ENCODE data around the gene ADORA2B.
A peak's percentile ranks its signal among the peaks of the same experiment; 100 is the strongest.
"Not testable (repeated sequence)": the region's sequence is repeated elsewhere in the genome, so short reads cannot be mapped to it uniquely, and the experiment has no call there.

The ADORA2B gene
- 0 to 2.8 (median 1.2) reads per million in 9 experiments for total RNA-seq

DNA sequence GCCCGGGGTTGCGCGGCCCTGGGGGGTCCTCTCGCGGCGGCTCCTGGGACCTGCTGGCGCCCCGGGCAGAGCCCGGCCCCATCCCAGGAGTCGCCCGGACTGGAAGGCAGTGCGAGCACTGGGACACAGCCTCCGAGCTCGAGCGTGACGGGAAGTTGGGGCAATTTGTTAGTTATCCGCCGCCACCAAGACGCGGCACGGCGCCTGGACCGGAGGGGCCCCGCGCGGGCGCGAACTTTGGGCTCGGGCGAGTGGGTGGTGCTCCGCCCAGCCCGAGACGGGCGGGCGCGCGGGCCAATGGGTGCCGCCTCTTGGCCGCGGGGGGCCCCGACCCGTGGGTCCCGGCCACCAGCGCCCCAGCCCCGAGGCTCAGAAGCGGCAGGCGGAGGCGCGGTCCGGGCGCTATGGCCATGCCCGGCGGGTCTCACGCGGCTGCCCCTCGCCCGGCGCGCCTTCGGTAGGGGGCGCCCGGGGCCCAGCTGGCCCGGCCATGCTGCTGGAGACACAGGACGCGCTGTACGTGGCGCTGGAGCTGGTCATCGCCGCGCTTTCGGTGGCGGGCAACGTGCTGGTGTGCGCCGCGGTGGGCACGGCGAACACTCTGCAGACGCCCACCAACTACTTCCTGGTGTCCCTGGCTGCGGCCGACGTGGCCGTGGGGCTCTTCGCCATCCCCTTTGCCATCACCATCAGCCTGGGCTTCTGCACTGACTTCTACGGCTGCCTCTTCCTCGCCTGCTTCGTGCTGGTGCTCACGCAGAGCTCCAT is at the start of gene ADORA2B:
ADORA2B (plus strand) TSS at position 372 of the 768 bp plus-strand sequence; CDS start at position 491, 119 bp downstream.
- Mint-ChIP-seq H3K4me3 (peak within 1 kb of the TSS; percentile 79 to 84), H3K27ac (no peak within 1 kb of the TSS), H3K4me1 (ENCODE audit: low read depth in 2 of 2) (peaks cover 4 to 7% of the 10 kb centered on the region in 2 donors), H3K36me3 (ENCODE audit: insufficient read depth) (no peaks in the 10 kb centered on the region), H3K9me3 (no peaks in the 10 kb centered on the region), H3K27me3 (peaks cover 43 to 58% of the 10 kb centered on the region in 2 donors)
- DNase-seq (peak; percentile 8 to 21 (median 11)), ATAC-seq (replicated peaks) (peak; percentile 69)

DNA sequence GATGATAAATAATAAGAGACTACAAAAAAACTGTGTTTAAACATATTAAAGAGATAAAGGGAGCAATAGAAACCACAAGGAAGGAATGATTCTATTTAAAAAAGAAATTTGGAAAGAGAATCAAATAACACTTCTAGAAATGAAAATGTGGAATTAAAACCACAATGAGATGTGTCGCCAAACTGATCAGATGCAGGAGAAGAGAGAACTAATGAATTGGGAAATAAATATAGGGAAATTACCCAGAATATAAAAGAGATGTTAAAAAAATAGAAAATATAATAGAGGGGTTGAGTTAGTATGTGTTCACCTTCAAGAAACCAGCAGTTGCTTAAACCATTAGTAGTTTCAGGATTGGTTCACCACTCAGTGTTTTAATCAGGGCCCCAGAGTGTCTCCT is 48.7 kb upstream of the ADORA2B start:
- H3K4me3 Mint-ChIP-seq: no peak overlapping the region
- peaks cover 0 to 7% of the 10 kb centered on the region in 2 donors for H3K27me3 Mint-ChIP-seq
- no peak for ATAC-seq (replicated peaks)
- no peak for DNase-seq
- H3K27ac Mint-ChIP-seq: peak overlapping the region in 1 of 2 donors; percentile 30
- H3K9me3 Mint-ChIP-seq: no peaks in the 10 kb centered on the region
- H3K36me3 Mint-ChIP-seq (ENCODE audit: insufficient read depth): no peaks in the 10 kb centered on the region
- peaks cover 6 to 19% of the 10 kb centered on the region in 2 donors for H3K4me1 Mint-ChIP-seq (ENCODE audit: low read depth in 2 of 2)

GRCh38 chr17:15896834-15897233 is 48.1 kb upstream of the ADORA2B start:
- peak overlapping the region; percentile 88 to 89 for H3K27ac Mint-ChIP-seq

DNA sequence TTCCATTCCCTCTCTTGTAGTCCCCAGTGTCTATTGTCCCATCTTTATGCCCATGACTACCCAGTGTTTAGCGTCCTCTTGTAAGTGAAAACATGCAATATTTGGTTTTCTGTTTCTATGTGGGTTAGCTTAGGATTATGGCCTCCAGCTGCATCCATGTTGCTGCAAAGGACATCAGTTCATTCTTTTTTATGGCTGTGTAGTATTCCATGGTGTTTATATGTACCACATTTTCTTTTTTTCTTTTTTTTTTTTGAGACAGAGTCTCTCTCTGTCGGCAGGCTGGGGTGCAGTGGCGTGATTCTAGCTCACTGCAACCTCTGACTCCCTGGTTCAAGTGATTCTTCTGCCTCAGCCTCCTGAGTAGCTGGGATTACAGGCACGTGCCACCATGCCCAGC is 45.3 kb upstream of the ADORA2B start:
- not testable (repeated sequence) for H3K36me3 Mint-ChIP-seq (ENCODE audit: insufficient read depth); H3K4me3 Mint-ChIP-seq; ATAC-seq (replicated peaks); H3K9me3 Mint-ChIP-seq; DNase-seq; H3K27ac Mint-ChIP-seq; H3K27me3 Mint-ChIP-seq
- peaks cover 6 to 19% of the 10 kb centered on the region in 2 donors for H3K4me1 Mint-ChIP-seq (ENCODE audit: low read depth in 2 of 2)

More at GRCh38 chr17:15896834-15897233, 48.1 kb upstream of the ADORA2B start:
- ATAC-seq (replicated peaks) (no peak), DNase-seq (no peak)
- peaks cover 0 to 7% of the 10 kb centered on the region in 2 donors for H3K27me3 Mint-ChIP-seq
- no peaks in the 10 kb centered on the region for H3K9me3 Mint-ChIP-seq
- H3K4me3 Mint-ChIP-seq: peak overlapping the region; percentile 63 to 64
- H3K4me1 Mint-ChIP-seq (ENCODE audit: low read depth in 2 of 2): peaks cover 6 to 19% of the 10 kb centered on the region in 2 donors
- no peaks in the 10 kb centered on the region for H3K36me3 Mint-ChIP-seq (ENCODE audit: insufficient read depth)

DNA sequence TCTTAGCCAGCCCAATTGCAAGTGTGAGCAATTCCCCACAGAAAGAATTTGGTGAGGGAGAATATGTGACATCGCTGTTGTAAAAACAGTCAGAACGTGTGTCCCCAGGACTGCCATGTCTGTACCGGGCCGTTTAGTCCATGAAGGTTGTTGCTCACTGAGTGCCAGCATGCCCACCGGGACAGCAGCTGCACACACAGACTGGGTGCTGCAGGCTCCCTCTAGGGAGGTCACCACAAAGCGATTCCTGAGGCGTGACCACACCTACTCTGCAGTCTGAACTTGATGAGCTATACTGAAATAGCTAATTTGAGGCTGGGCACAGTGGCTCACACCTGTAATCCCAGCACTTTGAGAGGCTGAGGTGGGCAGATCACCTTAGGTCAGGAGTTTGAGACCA is 44.1 kb upstream of the ADORA2B start:
- Mint-ChIP-seq H3K27ac (no peak overlapping the region), H3K27me3 (no peaks in the 10 kb centered on the region), H3K9me3 (no peaks in the 10 kb centered on the region), H3K36me3 (ENCODE audit: insufficient read depth) (peaks cover 3% of the 10 kb centered on the region), H3K4me3 (no peak overlapping the region), H3K4me1 (ENCODE audit: low read depth in 2 of 2) (peaks cover 6 to 19% of the 10 kb centered on the region in 2 donors)
- no peak for DNase-seq
- ATAC-seq (replicated peaks): no peak

DNA sequence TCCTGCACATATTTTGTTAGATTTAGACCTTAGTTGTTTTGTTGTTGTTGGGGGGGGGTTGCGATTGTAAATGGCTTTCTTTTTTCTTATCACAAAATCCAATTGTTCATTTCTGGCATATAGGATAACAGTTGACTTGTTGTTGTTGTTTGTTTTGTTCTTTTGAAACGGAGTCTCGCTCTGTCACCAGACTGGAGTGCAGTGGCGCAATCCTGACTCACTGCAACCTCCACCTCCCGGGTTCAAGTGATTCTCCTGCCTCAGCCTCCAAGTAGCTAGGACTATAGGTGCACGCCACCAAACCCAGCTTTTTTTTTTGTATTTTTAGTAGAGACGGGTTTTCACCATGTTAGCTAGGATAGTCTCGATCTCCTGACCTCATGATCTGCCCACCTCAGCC is 39.7 kb upstream of the ADORA2B start:
- not testable (repeated sequence) for H3K4me1 Mint-ChIP-seq (ENCODE audit: low read depth in 2 of 2); DNase-seq; H3K27ac Mint-ChIP-seq; H3K4me3 Mint-ChIP-seq; H3K27me3 Mint-ChIP-seq; H3K9me3 Mint-ChIP-seq; H3K36me3 Mint-ChIP-seq (ENCODE audit: insufficient read depth); ATAC-seq (replicated peaks)

DNA sequence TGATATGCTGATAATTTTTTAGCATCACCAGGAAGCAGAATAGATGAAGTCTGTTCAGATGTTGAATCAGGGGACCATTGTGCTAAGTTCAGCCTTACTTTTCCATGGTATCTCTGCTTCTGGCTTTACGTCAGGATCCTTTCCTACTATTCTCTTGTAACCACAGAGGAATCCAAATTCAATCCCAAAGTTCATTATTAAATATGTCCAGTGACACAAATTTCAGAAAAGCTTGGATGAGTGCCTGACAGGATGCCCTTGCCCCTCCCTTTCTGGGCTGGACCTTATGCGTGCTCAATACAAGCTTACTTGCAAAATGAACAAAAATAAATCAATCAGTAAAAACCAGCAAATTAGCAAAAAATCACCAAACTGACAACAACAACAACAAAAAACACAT is 37.6 kb upstream of the ADORA2B start:
- Mint-ChIP-seq H3K27me3 (peaks cover 0 to 6% of the 10 kb centered on the region in 2 donors), H3K9me3 (no peaks in the 10 kb centered on the region), H3K27ac (no peak overlapping the region), H3K4me1 (ENCODE audit: low read depth in 2 of 2) (no peaks in the 10 kb centered on the region), H3K36me3 (ENCODE audit: insufficient read depth) (peaks cover 3% of the 10 kb centered on the region), H3K4me3 (no peak overlapping the region)
- ATAC-seq (replicated peaks): no peak
- no peak for DNase-seq

DNA sequence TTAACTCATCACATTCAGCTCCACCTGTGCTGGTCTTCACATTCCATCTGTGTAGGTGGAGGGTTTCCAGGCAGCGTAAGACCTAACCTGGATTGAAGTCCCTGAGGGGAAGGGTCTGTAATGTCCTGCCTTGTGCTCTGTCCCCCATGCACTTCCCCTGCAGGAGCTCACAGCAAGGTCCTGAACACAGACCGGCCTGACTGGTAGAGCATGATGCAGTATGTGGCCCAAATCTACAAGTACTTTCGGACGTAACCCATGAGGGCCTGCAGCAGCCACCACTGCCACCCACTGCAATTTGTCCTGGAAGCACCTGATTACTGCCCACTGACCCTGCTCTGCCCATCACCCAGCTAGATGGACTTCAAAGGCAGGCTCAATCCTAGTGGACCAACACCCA is 36.6 kb upstream of the ADORA2B start:
- Mint-ChIP-seq H3K36me3 (ENCODE audit: insufficient read depth) (peaks cover 3% of the 10 kb centered on the region), H3K9me3 (no peaks in the 10 kb centered on the region), H3K4me1 (ENCODE audit: low read depth in 2 of 2) (peaks cover 0 to under 1% of the 10 kb centered on the region in 2 donors), H3K27ac (no peak overlapping the region), H3K4me3 (no peak overlapping the region), H3K27me3 (peaks cover 0 to 6% of the 10 kb centered on the region in 2 donors)
- ATAC-seq (replicated peaks) (no peak), DNase-seq (no peak)

GRCh38 chr17:15909481-15909991 is 35.4 kb upstream of the ADORA2B start:
- DNase-seq: no peak
- Mint-ChIP-seq H3K27ac (no peak overlapping the region), H3K27me3 (peaks cover 0 to 6% of the 10 kb centered on the region in 2 donors), H3K36me3 (ENCODE audit: insufficient read depth) (peaks cover 3% of the 10 kb centered on the region), H3K4me1 (ENCODE audit: low read depth in 2 of 2) (peaks cover 7 to 12% of the 10 kb centered on the region in 2 donors), H3K4me3 (no peak overlapping the region), H3K9me3 (no peaks in the 10 kb centered on the region)
- ATAC-seq (replicated peaks): no peak

- Mint-ChIP-seq H3K4me1 (ENCODE audit: low read depth in 2 of 2) (peaks cover 12 to 17% of the 10 kb centered on the region in 2 donors), H3K36me3 (ENCODE audit: insufficient read depth) (no peaks in the 10 kb centered on the region), H3K27ac (no peak overlapping the region), H3K27me3 (peaks cover 0 to 6% of the 10 kb centered on the region in 2 donors), H3K4me3 (no peak overlapping the region), H3K9me3 (no peaks in the 10 kb centered on the region)
- DNase-seq (no peak), ATAC-seq (replicated peaks) (no peak)
Measured at GRCh38 chr17:15910791-15911190, 34.1 kb upstream of the ADORA2B start.

GRCh38 chr17:15911701-15912100 is 33.2 kb upstream of the ADORA2B start:
- H3K36me3 Mint-ChIP-seq (ENCODE audit: insufficient read depth); DNase-seq; H3K27ac Mint-ChIP-seq; H3K27me3 Mint-ChIP-seq; ATAC-seq (replicated peaks); H3K9me3 Mint-ChIP-seq; H3K4me3 Mint-ChIP-seq: not testable (repeated sequence)
- peaks cover 12 to 21% of the 10 kb centered on the region in 2 donors for H3K4me1 Mint-ChIP-seq (ENCODE audit: low read depth in 2 of 2)

DNA sequence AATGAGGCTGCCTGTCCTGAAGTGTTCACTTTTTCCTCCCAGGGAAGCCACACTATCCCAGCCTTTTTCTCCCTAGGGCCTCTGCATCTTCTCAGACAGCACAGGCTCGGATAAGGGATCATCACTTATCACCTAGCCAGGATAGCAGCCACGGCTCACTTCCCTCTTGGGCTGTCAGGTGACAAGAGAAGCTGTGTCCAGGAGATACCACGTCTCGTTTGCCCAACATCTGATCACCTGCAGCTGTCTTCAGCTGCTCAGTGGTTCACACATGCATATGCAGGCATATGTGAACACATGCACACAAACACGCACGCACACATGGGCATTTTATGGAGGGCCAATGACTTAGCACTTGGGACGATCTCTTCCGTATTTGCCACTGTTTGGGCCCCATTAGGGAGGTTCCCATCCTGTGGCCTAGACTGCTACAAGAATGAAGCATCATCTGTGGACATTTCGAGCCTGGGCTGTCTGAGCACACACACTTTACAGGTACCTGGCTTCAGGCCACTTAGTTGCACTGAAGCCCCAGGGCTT is 32.4 kb upstream of the ADORA2B start:
- Mint-ChIP-seq H3K27ac (no peak overlapping the region), H3K27me3 (peaks cover 5 to 6% of the 10 kb centered on the region in 2 donors), H3K4me1 (ENCODE audit: low read depth in 2 of 2) (peaks cover 12 to 21% of the 10 kb centered on the region in 2 donors), H3K4me3 (no peak overlapping the region), H3K36me3 (ENCODE audit: insufficient read depth) (no peaks in the 10 kb centered on the region), H3K9me3 (no peaks in the 10 kb centered on the region)
- ATAC-seq (replicated peaks) (no peak), DNase-seq (no peak)

GRCh38 chr17:15913826-15914225 is 31.1 kb upstream of the ADORA2B start:
- peak overlapping the region; percentile 26 to 46 for H3K4me3 Mint-ChIP-seq
- H3K4me1 Mint-ChIP-seq (ENCODE audit: low read depth in 2 of 2): peaks cover 12 to 21% of the 10 kb centered on the region in 2 donors
- no peaks in the 10 kb centered on the region for H3K36me3 Mint-ChIP-seq (ENCODE audit: insufficient read depth)
- ATAC-seq (replicated peaks) (no peak), DNase-seq (no peak)
- peaks cover 5 to 11% of the 10 kb centered on the region in 2 donors for H3K27me3 Mint-ChIP-seq
- H3K27ac Mint-ChIP-seq: peak overlapping the region; percentile 21 to 87
- H3K9me3 Mint-ChIP-seq: no peaks in the 10 kb centered on the region

Measured in effector memory CD8-positive, alpha-beta T cell (primary cell).